Esophagus squamous epithelium (tissue), 5 donors: ENCODE results near the gene SCAMP2. TPM values are rescaled to one million over a fixed set of nuclear protein-coding genes. Genes with fewer than 3 reads are reported as not detected.
A peak's percentile ranks its signal among the peaks of the same experiment; 100 is the strongest.

Experiments used
- DNase-seq: peaks from one replicate; lab custom pipeline; 2025; lab: John Stamatoyannopoulos, UW
- H3K27ac ChIP-seq, 4 donors: fragments of 200-600 bp; sonication (generic); one replicate each; pipeline ENCODE4 v1.5.1; 2016 to 2019; ENCODE audit warnings: mild to moderate bottlenecking in 1 of 4
- H3K27me3 ChIP-seq, 4 donors: fragments of 200-600 bp; sonication (generic); 1 replicate in 3 of 4; 2 replicates in 1 of 4; pipeline versions ENCODE4 v1.5.1 to v1.6.0; 2017 to 2021; ENCODE audit warnings: antibody characterized with exemption in 1 of 4
- H3K36me3 ChIP-seq, 3 donors: fragments of 200-600 bp; sonication (generic); one replicate each; pipeline ENCODE4 v1.5.1; 2016 to 2019
- H3K4me1 ChIP-seq, 3 donors: fragments of 200-600 bp; sonication (generic); one replicate each; pipeline ENCODE4 v1.5.1; 2017 to 2019
- H3K4me3 ChIP-seq, 4 donors: fragments of 200-600 bp; sonication (generic); 1 replicate in 3 of 4; 2 replicates in 1 of 4; pipeline ENCODE4 v1.5.1; 2016 to 2019; ENCODE audit warnings: mild to moderate bottlenecking in 2 of 4, moderate library complexity in 1 of 4
- H3K9me3 ChIP-seq, 3 donors: fragments of 200-600 bp; sonication (generic); one replicate each; pipeline ENCODE4 v1.5.1; 2016 to 2019
- POLR2A ChIP-seq, 4 donors: fragments of 450-650 bp; IDR thresholded peaks; one replicate each; pipeline ENCODE4 v1.6.1; 2017; ENCODE audit warnings: antibody characterized with exemption in 4 of 4, mild to moderate bottlenecking in 4 of 4, moderate library complexity in 3 of 4
- WGBS, 2 donors: methylation state at CpG; one replicate each; pipeline ENCODE4 v1.1.5; 2018; 5-methylcytosine and 5-hydroxymethylcytosine counted together
- intact Hi-C: fragments of 100-400 bp; cut with DNase I; formaldehyde crosslinking; loops from one replicate; pipeline ENCODE4 v1.15.0; 2022
- total RNA-seq, 4 donors: library from RNA; depleted of rRNA; stranded (reverse); fragments of >200 nt; gene quantifications; one replicate each; pipeline ENCODE4 v1.1.0, GENCODE V29; 2016
- TF ChIP-seq, protein P1 (sequence below), 6 experiments: fragments of 450-650 bp in 4 of 6; fragments of 200-600 bp in 2 of 6; sonication (generic) in 2 of 6; IDR thresholded peaks; one replicate each; pipeline ENCODE4 v1.5.1; 2016 to 2019; ENCODE audit warnings: antibody characterized with exemption in 6 of 6, mild to moderate bottlenecking in 4 of 6, moderate library complexity in 4 of 6
- donor health status: DM: yes; HTN: yes; CAD: no.

SCAMP2 gene
- total RNA-seq, 4 donors from 2014 or later, result 65.8 to 131 (median 88.7) TPM

DNA sequence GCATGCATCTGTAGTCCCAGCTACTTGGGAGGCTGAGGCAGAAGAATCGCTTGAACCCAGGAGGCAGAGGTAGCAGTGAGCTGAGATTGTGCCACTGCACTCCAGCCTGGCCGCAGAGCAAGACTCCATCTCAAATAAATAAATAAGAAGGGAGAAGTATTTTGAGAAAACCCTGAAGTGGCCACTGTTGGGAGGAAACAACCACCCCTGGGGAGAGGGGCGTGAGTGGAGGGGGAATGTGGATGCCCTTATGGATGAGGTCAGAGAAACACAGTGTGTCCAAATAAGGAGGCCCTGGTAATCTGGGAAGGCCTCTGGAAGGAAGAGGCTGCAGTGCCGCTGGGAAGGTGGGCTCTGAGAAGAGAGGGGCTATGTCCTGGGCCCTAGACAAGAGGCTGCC lies 50.9 kb downstream of the SCAMP2 start:
- TF ChIP-seq, protein P1, sequence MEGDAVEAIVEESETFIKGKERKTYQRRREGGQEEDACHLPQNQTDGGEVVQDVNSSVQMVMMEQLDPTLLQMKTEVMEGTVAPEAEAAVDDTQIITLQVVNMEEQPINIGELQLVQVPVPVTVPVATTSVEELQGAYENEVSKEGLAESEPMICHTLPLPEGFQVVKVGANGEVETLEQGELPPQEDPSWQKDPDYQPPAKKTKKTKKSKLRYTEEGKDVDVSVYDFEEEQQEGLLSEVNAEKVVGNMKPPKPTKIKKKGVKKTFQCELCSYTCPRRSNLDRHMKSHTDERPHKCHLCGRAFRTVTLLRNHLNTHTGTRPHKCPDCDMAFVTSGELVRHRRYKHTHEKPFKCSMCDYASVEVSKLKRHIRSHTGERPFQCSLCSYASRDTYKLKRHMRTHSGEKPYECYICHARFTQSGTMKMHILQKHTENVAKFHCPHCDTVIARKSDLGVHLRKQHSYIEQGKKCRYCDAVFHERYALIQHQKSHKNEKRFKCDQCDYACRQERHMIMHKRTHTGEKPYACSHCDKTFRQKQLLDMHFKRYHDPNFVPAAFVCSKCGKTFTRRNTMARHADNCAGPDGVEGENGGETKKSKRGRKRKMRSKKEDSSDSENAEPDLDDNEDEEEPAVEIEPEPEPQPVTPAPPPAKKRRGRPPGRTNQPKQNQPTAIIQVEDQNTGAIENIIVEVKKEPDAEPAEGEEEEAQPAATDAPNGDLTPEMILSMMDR (IDR thresholded peaks at IDR 0.05), result no peak
- no peak for TF ChIP-seq POLR2A (IDR thresholded peaks at IDR 0.05)
- H3K4me3 ChIP-seq, result no peak overlapping the region
- H3K36me3 ChIP-seq, result no peaks in the 10 kb centered on the region
- H3K4me1 ChIP-seq, result peaks cover 3 to 30% (median 11%) of the 10 kb centered on the region in 3 donors
- intact Hi-C loops, result no loop called here
- 78 to 83% methylated on average over 4 of the region's 4 CpGs for WGBS, 2 donors
- DNase-seq, result no peak
- no peaks in the 10 kb centered on the region for H3K9me3 ChIP-seq
- H3K27me3 ChIP-seq, result peaks cover 0 to 26% (median 0%) of the 10 kb centered on the region in 4 donors
- no peak overlapping the region for H3K27ac ChIP-seq

DNA sequence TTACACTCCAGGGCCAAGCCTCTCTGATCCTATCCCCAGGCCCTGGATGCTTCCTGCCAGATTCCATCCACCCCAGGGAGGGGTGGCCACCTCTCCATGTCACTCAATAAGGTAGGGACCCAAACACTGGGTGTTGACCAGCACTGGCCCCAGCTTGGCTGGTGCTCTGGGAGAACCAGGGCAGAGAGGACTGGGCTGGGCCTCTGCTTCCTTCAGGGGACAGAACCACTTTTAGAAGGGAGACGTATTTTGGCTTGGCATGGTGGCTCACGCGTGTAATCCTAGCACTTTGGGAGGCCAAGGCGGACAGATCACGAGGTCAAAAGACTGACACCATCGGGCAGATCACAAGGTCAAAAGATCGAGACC lies 51.4 kb downstream of the SCAMP2 start:
- Histone ChIP-seq H3K4me3 (no peak overlapping the region), H3K9me3 (no peaks in the 10 kb centered on the region), H3K36me3 (no peaks in the 10 kb centered on the region), H3K4me1 (peaks cover 7 to 33% (median 13%) of the 10 kb centered on the region in 3 donors), H3K27me3 (peaks cover 0 to 22% (median 0%) of the 10 kb centered on the region in 4 donors), H3K27ac (no peak overlapping the region)
- intact Hi-C loops, result no loop called here
- no peak for DNase-seq
- WGBS, 2 donors, result 78 to 92% methylated on average over 6 of the region's 7 CpGs
- TF ChIP-seq POLR2A (IDR thresholded peaks at IDR 0.05), result no peak
- TF ChIP-seq, protein P1 (IDR thresholded peaks at IDR 0.05), result no peak

GRCh38 chr15:74821091-74821789 lies 51.9 kb downstream of the SCAMP2 start:
- 55 to 57% methylated on average over 7 to 10 of the region's 11 CpGs for WGBS, 2 donors
- TF ChIP-seq, protein P1 (IDR thresholded peaks at IDR 0.05), result no peak
- TF ChIP-seq POLR2A (IDR thresholded peaks at IDR 0.05), result no peak

GRCh38 chr15:74820056-74820455 lies 53.1 kb downstream of the SCAMP2 start:
- TF ChIP-seq, protein P1 (IDR thresholded peaks at IDR 0.05), result no peak
- TF ChIP-seq POLR2A (IDR thresholded peaks at IDR 0.05), result no peak
- intact Hi-C loops, result no loop called here
- H3K4me1 ChIP-seq, result peaks cover 7 to 42% (median 23%) of the 10 kb centered on the region in 3 donors

More at GRCh38 chr15:74821091-74821789, 51.9 kb downstream of the SCAMP2 start:
- Histone ChIP-seq H3K4me1 (peaks cover 7 to 33% (median 18%) of the 10 kb centered on the region in 3 donors), H3K4me3 (no peak overlapping the region), H3K27ac (no peak overlapping the region), H3K36me3 (no peaks in the 10 kb centered on the region), H3K9me3 (no peaks in the 10 kb centered on the region), H3K27me3 (peaks cover 0 to 16% (median 0%) of the 10 kb centered on the region in 4 donors)
- intact Hi-C loops, result no loop called here
- DNase-seq, result no peak

GRCh38 chr15:74817370-74817737 lies 55.8 kb downstream of the SCAMP2 start:
- intact Hi-C loops, result no loop called here
- H3K36me3 ChIP-seq, result no peaks in the 10 kb centered on the region
- H3K9me3 ChIP-seq, result no peaks in the 10 kb centered on the region
- no peak for DNase-seq
- TF ChIP-seq POLR2A (IDR thresholded peaks at IDR 0.05), result no peak
- TF ChIP-seq, protein P1 (IDR thresholded peaks at IDR 0.05), result peak in 4 of 6 experiments; percentile 26 to 57 (median 34)
- WGBS, 2 donors, result 0% methylated on average over 1 of the region's 9 CpGs; no CpG with 5 or more reads in 1 of the 2 donors
- H3K27me3 ChIP-seq, result no peaks in the 10 kb centered on the region
- no peak overlapping the region for H3K4me3 ChIP-seq
- peaks cover 7 to 51% (median 27%) of the 10 kb centered on the region in 3 donors for H3K4me1 ChIP-seq
- H3K27ac ChIP-seq, result peak overlapping the region; percentile 43 to 76 (median 66)

More at GRCh38 chr15:74820056-74820455, 53.1 kb downstream of the SCAMP2 start:
- DNase-seq, result no peak
- no peaks in the 10 kb centered on the region for H3K36me3 ChIP-seq
- H3K27ac ChIP-seq, result no peak overlapping the region
- no peaks in the 10 kb centered on the region for H3K9me3 ChIP-seq
- WGBS, 2 donors, result 96% methylated on average over 4 of the region's 5 CpGs; no CpG with 5 or more reads in 1 of the 2 donors
- H3K27me3 ChIP-seq, result peaks cover 0 to 7% (median 0%) of the 10 kb centered on the region in 4 donors
- no peak overlapping the region for H3K4me3 ChIP-seq
